ENCODE results near the gene HECTD1. TPM values are rescaled to one million over a fixed set of nuclear protein-coding genes. Genes with fewer than 3 reads are reported as not detected.

The HECTD1 gene
- total and polyA plus RNA-seq, 9 of the 15 experiments (the other 6 are each of a cell fraction or from before 2014, with no cell fraction given) = 27.9 to 111 (median 78.1) TPM

DNA sequence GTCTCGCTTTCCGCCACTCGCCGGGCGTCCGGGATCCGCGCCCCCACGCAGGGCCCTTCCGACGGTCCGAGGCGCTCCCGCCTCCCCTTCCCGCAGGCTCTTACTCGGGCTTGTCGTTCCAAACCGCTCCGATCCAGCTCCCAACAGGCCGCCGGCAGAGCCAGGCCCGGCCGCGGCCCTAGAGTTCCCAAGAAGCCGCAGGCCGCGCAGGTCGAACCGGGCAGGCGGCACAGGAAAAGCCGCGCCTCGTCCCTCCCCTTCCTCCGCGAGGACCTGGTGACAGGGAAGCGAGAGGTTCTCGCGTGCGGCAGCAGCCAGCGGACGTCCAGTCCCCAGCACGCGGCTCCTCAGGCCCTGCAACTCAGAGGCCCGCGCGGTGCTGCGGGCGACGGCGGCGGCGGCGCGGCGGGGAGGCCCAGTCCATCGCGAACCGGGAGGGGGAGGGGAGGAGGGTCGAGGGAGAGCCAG lies 272 bp downstream of the HECTD1 start (continued):
- TF ChIP-seq, protein P1, sequence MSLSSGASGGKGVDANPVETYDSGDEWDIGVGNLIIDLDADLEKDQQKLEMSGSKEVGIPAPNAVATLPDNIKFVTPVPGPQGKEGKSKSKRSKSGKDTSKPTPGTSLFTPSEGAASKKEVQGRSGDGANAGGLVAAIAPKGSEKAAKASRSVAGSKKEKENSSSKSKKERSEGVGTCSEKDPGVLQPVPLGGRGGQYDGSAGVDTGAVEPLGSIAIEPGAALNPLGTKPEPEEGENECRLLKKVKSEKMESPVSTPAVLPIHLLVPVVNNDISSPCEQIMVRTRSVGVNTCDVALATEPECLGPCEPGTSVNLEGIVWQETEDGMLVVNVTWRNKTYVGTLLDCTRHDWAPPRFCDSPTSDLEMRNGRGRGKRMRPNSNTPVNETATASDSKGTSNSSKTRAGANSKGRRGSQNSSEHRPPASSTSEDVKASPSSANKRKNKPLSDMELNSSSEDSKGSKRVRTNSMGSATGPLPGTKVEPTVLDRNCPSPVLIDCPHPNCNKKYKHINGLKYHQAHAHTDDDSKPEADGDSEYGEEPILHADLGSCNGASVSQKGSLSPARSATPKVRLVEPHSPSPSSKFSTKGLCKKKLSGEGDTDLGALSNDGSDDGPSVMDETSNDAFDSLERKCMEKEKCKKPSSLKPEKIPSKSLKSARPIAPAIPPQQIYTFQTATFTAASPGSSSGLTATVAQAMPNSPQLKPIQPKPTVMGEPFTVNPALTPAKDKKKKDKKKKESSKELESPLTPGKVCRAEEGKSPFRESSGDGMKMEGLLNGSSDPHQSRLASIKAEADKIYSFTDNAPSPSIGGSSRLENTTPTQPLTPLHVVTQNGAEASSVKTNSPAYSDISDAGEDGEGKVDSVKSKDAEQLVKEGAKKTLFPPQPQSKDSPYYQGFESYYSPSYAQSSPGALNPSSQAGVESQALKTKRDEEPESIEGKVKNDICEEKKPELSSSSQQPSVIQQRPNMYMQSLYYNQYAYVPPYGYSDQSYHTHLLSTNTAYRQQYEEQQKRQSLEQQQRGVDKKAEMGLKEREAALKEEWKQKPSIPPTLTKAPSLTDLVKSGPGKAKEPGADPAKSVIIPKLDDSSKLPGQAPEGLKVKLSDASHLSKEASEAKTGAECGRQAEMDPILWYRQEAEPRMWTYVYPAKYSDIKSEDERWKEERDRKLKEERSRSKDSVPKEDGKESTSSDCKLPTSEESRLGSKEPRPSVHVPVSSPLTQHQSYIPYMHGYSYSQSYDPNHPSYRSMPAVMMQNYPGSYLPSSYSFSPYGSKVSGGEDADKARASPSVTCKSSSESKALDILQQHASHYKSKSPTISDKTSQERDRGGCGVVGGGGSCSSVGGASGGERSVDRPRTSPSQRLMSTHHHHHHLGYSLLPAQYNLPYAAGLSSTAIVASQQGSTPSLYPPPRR (CRISPR knock-in tag; IDR thresholded peaks at IDR 0.05; ENCODE audit: borderline replicate concordance) = no peak
- TF ChIP-seq BMI1 (IDR thresholded peaks at IDR 0.05; ENCODE audit: low read length) (no peak), SIRT6 (IDR thresholded peaks at IDR 0.05; ENCODE audit: low read depth, low read length) (no peak), CHD1 (IDR thresholded peaks at IDR 0.05; ENCODE audit: low read length) (peak; percentile 82), KAT8 (IDR thresholded peaks at IDR 0.05; ENCODE audit: low read depth) (no peak), ZNF561 (CRISPR knock-in tag; conservative IDR thresholded peaks at IDR 0.05) (no peak), MEIS2 (IDR thresholded peaks at IDR 0.05; ENCODE audit: partially characterized antibody) (no peak), NR3C1 (CRISPR knock-in tag; IDR thresholded peaks at IDR 0.05) (0 out of 2 replicates have a peak, but pooled peaks have one; percentile 31)
- TF ChIP-seq, protein P2, sequence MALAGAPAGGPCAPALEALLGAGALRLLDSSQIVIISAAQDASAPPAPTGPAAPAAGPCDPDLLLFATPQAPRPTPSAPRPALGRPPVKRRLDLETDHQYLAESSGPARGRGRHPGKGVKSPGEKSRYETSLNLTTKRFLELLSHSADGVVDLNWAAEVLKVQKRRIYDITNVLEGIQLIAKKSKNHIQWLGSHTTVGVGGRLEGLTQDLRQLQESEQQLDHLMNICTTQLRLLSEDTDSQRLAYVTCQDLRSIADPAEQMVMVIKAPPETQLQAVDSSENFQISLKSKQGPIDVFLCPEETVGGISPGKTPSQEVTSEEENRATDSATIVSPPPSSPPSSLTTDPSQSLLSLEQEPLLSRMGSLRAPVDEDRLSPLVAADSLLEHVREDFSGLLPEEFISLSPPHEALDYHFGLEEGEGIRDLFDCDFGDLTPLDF (CRISPR knock-in tag; IDR thresholded peaks at IDR 0.05) = 0 out of 2 replicates have a peak, but pooled peaks have one; percentile 18
- TF ChIP-seq, protein P3, sequence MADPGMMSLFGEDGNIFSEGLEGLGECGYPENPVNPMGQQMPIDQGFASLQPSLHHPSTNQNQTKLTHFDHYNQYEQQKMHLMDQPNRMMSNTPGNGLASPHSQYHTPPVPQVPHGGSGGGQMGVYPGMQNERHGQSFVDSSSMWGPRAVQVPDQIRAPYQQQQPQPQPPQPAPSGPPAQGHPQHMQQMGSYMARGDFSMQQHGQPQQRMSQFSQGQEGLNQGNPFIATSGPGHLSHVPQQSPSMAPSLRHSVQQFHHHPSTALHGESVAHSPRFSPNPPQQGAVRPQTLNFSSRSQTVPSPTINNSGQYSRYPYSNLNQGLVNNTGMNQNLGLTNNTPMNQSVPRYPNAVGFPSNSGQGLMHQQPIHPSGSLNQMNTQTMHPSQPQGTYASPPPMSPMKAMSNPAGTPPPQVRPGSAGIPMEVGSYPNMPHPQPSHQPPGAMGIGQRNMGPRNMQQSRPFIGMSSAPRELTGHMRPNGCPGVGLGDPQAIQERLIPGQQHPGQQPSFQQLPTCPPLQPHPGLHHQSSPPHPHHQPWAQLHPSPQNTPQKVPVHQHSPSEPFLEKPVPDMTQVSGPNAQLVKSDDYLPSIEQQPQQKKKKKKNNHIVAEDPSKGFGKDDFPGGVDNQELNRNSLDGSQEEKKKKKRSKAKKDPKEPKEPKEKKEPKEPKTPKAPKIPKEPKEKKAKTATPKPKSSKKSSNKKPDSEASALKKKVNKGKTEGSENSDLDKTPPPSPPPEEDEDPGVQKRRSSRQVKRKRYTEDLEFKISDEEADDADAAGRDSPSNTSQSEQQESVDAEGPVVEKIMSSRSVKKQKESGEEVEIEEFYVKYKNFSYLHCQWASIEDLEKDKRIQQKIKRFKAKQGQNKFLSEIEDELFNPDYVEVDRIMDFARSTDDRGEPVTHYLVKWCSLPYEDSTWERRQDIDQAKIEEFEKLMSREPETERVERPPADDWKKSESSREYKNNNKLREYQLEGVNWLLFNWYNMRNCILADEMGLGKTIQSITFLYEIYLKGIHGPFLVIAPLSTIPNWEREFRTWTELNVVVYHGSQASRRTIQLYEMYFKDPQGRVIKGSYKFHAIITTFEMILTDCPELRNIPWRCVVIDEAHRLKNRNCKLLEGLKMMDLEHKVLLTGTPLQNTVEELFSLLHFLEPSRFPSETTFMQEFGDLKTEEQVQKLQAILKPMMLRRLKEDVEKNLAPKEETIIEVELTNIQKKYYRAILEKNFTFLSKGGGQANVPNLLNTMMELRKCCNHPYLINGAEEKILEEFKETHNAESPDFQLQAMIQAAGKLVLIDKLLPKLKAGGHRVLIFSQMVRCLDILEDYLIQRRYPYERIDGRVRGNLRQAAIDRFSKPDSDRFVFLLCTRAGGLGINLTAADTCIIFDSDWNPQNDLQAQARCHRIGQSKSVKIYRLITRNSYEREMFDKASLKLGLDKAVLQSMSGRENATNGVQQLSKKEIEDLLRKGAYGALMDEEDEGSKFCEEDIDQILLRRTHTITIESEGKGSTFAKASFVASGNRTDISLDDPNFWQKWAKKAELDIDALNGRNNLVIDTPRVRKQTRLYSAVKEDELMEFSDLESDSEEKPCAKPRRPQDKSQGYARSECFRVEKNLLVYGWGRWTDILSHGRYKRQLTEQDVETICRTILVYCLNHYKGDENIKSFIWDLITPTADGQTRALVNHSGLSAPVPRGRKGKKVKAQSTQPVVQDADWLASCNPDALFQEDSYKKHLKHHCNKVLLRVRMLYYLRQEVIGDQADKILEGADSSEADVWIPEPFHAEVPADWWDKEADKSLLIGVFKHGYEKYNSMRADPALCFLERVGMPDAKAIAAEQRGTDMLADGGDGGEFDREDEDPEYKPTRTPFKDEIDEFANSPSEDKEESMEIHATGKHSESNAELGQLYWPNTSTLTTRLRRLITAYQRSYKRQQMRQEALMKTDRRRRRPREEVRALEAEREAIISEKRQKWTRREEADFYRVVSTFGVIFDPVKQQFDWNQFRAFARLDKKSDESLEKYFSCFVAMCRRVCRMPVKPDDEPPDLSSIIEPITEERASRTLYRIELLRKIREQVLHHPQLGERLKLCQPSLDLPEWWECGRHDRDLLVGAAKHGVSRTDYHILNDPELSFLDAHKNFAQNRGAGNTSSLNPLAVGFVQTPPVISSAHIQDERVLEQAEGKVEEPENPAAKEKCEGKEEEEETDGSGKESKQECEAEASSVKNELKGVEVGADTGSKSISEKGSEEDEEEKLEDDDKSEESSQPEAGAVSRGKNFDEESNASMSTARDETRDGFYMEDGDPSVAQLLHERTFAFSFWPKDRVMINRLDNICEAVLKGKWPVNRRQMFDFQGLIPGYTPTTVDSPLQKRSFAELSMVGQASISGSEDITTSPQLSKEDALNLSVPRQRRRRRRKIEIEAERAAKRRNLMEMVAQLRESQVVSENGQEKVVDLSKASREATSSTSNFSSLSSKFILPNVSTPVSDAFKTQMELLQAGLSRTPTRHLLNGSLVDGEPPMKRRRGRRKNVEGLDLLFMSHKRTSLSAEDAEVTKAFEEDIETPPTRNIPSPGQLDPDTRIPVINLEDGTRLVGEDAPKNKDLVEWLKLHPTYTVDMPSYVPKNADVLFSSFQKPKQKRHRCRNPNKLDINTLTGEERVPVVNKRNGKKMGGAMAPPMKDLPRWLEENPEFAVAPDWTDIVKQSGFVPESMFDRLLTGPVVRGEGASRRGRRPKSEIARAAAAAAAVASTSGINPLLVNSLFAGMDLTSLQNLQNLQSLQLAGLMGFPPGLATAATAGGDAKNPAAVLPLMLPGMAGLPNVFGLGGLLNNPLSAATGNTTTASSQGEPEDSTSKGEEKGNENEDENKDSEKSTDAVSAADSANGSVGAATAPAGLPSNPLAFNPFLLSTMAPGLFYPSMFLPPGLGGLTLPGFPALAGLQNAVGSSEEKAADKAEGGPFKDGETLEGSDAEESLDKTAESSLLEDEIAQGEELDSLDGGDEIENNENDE (IDR thresholded peaks at IDR 0.05; ENCODE audit: low read depth, low read length) = no peak

Data from K562 (cell line).